IMR-90 (cell line): Measurements from ENCODE around the gene CKB. TPM values are rescaled to one million over a fixed set of nuclear protein-coding genes. Genes with fewer than 3 reads are reported as not detected.

Experiments
- ATAC-seq: fragments of 200-7000 bp; cut with Tn5 transposase; 2 replicates; pipeline ENCODE4 v1.9.1; 2020; ENCODE audit warnings: low read depth, mild to moderate bottlenecking, moderate library complexity
- BruUV-seq: library from RNA; stranded (reverse); fragments of 400-500 nt; replicated peaks from 2 replicates; lab custom pipeline; 2021; lab: Mats Ljungman, UMichigan
- CTCF ChIA-PET: fragments of 300-600 bp; formaldehyde crosslinking; extraction: SDS; loops from one replicate; lab custom pipeline; 2021; ENCODE audit warnings: antibody characterized with exemption; lab: Yijun Ruan, JAX
- POLR2A ChIA-PET: fragments of 300-600 bp; sonication (Branson Sonifier 250); formaldehyde crosslinking; loops from one replicate; lab custom pipeline; 2022; ENCODE audit warnings: antibody characterized with exemption; ENCODE audit not compliant: unreplicated experiment; lab: Charles Lee
- DNase-seq: peaks from one replicate; pipeline ENCODE4 v3.0.0; 2013
- H2AFZ ChIP-seq: replicated peaks from 2 replicates; pipeline ENCODE3; 2013; ENCODE audit warnings: low read length, mild to moderate bottlenecking; ENCODE audit not compliant: poor library complexity
- H2AK5ac ChIP-seq: 2 replicates; pipeline ENCODE4 v1.6.1; 2013; ENCODE audit warnings: low read depth, low read length, inconsistent platforms
- H2AK9ac ChIP-seq: replicated peaks from 2 replicates; pipeline ENCODE3; 2013; ENCODE audit warnings: mild to moderate bottlenecking, low read depth, low read length, moderate library complexity; ENCODE audit not compliant: poor library complexity
- H2BK120ac ChIP-seq: 2 replicates; pipeline ENCODE4 v1.6.1; 2013; ENCODE audit warnings: low read depth, low read length, inconsistent platforms
- H2BK15ac ChIP-seq: 3 replicates; pipeline ENCODE4 v1.6.1; 2013; ENCODE audit warnings: low read depth, low read length, inconsistent platforms
- H2BK20ac ChIP-seq: 2 replicates; pipeline ENCODE4 v1.6.1; 2013; ENCODE audit warnings: low read depth, mild to moderate bottlenecking, inconsistent platforms, low read length, moderate library complexity
- H2BK5ac ChIP-seq: 2 replicates; pipeline ENCODE4 v1.6.1; 2013; ENCODE audit warnings: mild to moderate bottlenecking, low read depth, low read length, inconsistent platforms; ENCODE audit not compliant: poor library complexity, severe bottlenecking
- H3K14ac ChIP-seq: replicated peaks from 2 replicates; pipeline ENCODE4 v1.6.1; 2013; ENCODE audit warnings: low read depth, low read length, inconsistent platforms
- H3K18ac ChIP-seq: 2 replicates; pipeline ENCODE4 v1.6.1; 2013; ENCODE audit warnings: low read depth, low read length, control low read depth
- H3K23ac ChIP-seq: 2 replicates; pipeline ENCODE4 v1.6.1; 2013; ENCODE audit warnings: low read depth, low read length, inconsistent platforms
- H3K27ac ChIP-seq: 2 replicates; pipeline ENCODE4 v1.5.1; 2013; ENCODE audit warnings: mild to moderate bottlenecking, control low read depth, low read length; ENCODE audit not compliant: insufficient read depth
- H3K27me3 ChIP-seq: 2 replicates; pipeline ENCODE4 v1.6.1; 2013; ENCODE audit warnings: low read length; ENCODE audit not compliant: control insufficient read depth, insufficient read depth
- H3K36me3 ChIP-seq: 2 replicates; pipeline ENCODE4 v1.6.1; 2013; ENCODE audit warnings: low read length, mixed read lengths; ENCODE audit not compliant: control insufficient read depth, insufficient read depth
- H3K4ac ChIP-seq: 2 replicates; pipeline ENCODE4 v1.6.1; 2013; ENCODE audit warnings: low read depth, low read length, inconsistent platforms
- H3K4me1 ChIP-seq: 2 replicates; pipeline ENCODE4 v1.6.1; 2013; ENCODE audit warnings: low read length, mixed read lengths; ENCODE audit not compliant: control insufficient read depth, insufficient read depth
- H3K4me2 ChIP-seq: 2 replicates; pipeline ENCODE4 v1.6.1; 2013; ENCODE audit warnings: low read depth, mild to moderate bottlenecking, control low read depth, low read length, moderate library complexity
- H3K4me3 ChIP-seq: 2 replicates; pipeline ENCODE4 v1.5.1; 2013; ENCODE audit warnings: low read depth, mild to moderate bottlenecking, control low read depth, low read length, moderate library complexity; ENCODE audit not compliant: insufficient read depth
- H3K56ac ChIP-seq: 2 replicates; pipeline ENCODE4 v1.6.1; 2013; ENCODE audit warnings: low read length, inconsistent platforms; ENCODE audit not compliant: insufficient read depth; ENCODE audit errors: extremely low read depth
- H3K79me1 ChIP-seq, 2 experiments: 2 replicates each; pipeline ENCODE4 v1.6.1; 2013; ENCODE audit warnings: low read length in 2 of 2, inconsistent platforms in 1 of 2, low read depth in 1 of 2
- H3K9ac ChIP-seq: 2 replicates; pipeline ENCODE4 v1.6.1; 2013; ENCODE audit warnings: low read depth, low read length, control low read depth
- H3K9me1 ChIP-seq: 2 replicates; pipeline ENCODE4 v1.6.1; 2013; ENCODE audit warnings: low read length, inconsistent platforms; ENCODE audit not compliant: insufficient read depth
- H3K9me3 ChIP-seq: 2 replicates; pipeline ENCODE4 v1.6.1; 2013; ENCODE audit warnings: low read length; ENCODE audit not compliant: control insufficient read depth, insufficient read depth
- H4K20me1 ChIP-seq: 2 replicates; pipeline ENCODE4 v1.6.1; 2013; ENCODE audit warnings: low read length, inconsistent platforms; ENCODE audit not compliant: insufficient read depth
- H4K5ac ChIP-seq: 2 replicates; pipeline ENCODE4 v1.6.1; 2013; ENCODE audit warnings: mild to moderate bottlenecking, low read depth, low read length, control low read depth
- H4K8ac ChIP-seq, 2 experiments: 2 replicates each; pipeline ENCODE4 v1.6.1; 2013; ENCODE audit warnings: low read depth in 2 of 2, low read length in 2 of 2, control low read depth in 1 of 2, inconsistent platforms in 1 of 2
- H4K91ac ChIP-seq: 2 replicates; pipeline ENCODE4 v1.6.1; 2013; ENCODE audit warnings: low read depth, low read length, inconsistent platforms; ENCODE audit not compliant: insufficient read depth
- CEBPB ChIP-seq: IDR thresholded peaks from 2 replicates; pipeline ENCODE4 v1.6.1; 2012; ENCODE audit warnings: low read depth, low read length, improper control_type of control experiment
- CHD1 ChIP-seq: IDR thresholded peaks from 2 replicates; pipeline ENCODE4 v1.6.1; 2012; ENCODE audit warnings: low read depth, low read length, improper control_type of control experiment
- FOS ChIP-seq: fragments of 150-350 bp; IDR thresholded peaks from 2 replicates; pipeline ENCODE4 v1.6.1; 2016; ENCODE audit warnings: low read depth, low read length
- MAFK ChIP-seq: IDR thresholded peaks from 2 replicates; pipeline ENCODE4 v1.6.1; 2012; ENCODE audit warnings: low read depth, low read length, improper control_type of control experiment
- MAZ ChIP-seq: IDR thresholded peaks from 2 replicates; pipeline ENCODE4 v1.6.1; 2012; ENCODE audit warnings: low read depth, mild to moderate bottlenecking, low read length, improper control_type of control experiment, moderate library complexity, borderline replicate concordance
- MXI1 ChIP-seq: IDR thresholded peaks from 2 replicates; pipeline ENCODE4 v1.6.1; 2012; ENCODE audit warnings: low read depth, mild to moderate bottlenecking, low read length, moderate library complexity, borderline replicate concordance
- NFE2L2 ChIP-seq: fragments of 150-350 bp; IDR thresholded peaks from 2 replicates; pipeline ENCODE4 v1.6.1; 2016; ENCODE audit warnings: low read depth, mild to moderate bottlenecking, low read length
- POLR2A ChIP-seq: IDR thresholded peaks from 2 replicates; pipeline ENCODE4 v1.6.1; 2012; ENCODE audit warnings: mild to moderate bottlenecking, low read depth, low read length
- RAD21 ChIP-seq: IDR thresholded peaks from 2 replicates; pipeline ENCODE4 v1.6.1; 2012; ENCODE audit warnings: low read length, improper control_type of control experiment
- RCOR1 ChIP-seq: IDR thresholded peaks from 2 replicates; pipeline ENCODE4 v1.6.1; 2012; ENCODE audit warnings: mild to moderate bottlenecking, low read length, improper control_type of control experiment; ENCODE audit not compliant: insufficient replicate concordance
- SMC3 ChIP-seq: fragments of 150-350 bp; IDR thresholded peaks from 2 replicates; pipeline ENCODE4 v1.6.1; 2016; ENCODE audit warnings: low read depth, mild to moderate bottlenecking, antibody characterized with exemption, low read length, moderate library complexity
- WGBS, 2 experiments: methylation state at CpG; one replicate each; pipeline versions ENCODE4 v1.1.5 to v1.1.7; 2013; ENCODE audit warnings: missing lambda C conversion rate in 2 of 2; ENCODE audit not compliant: insufficient read length in 1 of 2; ENCODE audit errors: extremely low coverage in 2 of 2; 5-methylcytosine and 5-hydroxymethylcytosine counted together
- dilution Hi-C: fragments of 300-500 bp; cut with HindIII; formaldehyde crosslinking; loops from one replicate; pipeline ENCODE4 v1.14.3; 2018; ENCODE audit warnings: low sequenced_read_pairs; ENCODE audit not compliant: unreplicated experiment
- in situ Hi-C: fragments of 300-500 bp; cut with MboI; formaldehyde crosslinking; loops from 3 replicates; pipeline ENCODE4 v1.14.3; 2019; ENCODE audit warnings: low sequenced_read_pairs, inconsistent platforms, mixed read lengths
- intact Hi-C: fragments of 100-400 bp; cut with micrococcal nuclease; formaldehyde crosslinking; loops from 2 replicates; pipeline ENCODE4 v1.10.0; 2022
- polyA plus RNA-seq, 3 experiments: library from polyadenylated mRNA; depleted of rRNA; stranded (reverse); fragments of >200 nt; gene quantifications; 2 replicates each; pipeline ENCODE4 v1.2.3, GENCODE V29; 2012; ENCODE audit warnings: low replicate concordance in 1 of 3
- total RNA-seq: library from RNA; depleted of rRNA; stranded (reverse); fragments of >200 nt; gene quantifications from 2 replicates; pipeline ENCODE4 v1.2.3, GENCODE V29; 2012
- TF ChIP-seq, protein P1 (sequence below): fragments of 150-350 bp; IDR thresholded peaks from 2 replicates; pipeline ENCODE4 v1.6.1; 2016; ENCODE audit warnings: low read depth, mild to moderate bottlenecking, low read length, moderate library complexity, borderline replicate concordance
- TF ChIP-seq, protein P2 (sequence below): conservative IDR thresholded peaks from 2 replicates; pipeline ENCODE4 v1.5.1; 2012; ENCODE audit warnings: mild to moderate bottlenecking, low read depth, low read length, improper control_type of control experiment
- TF ChIP-seq, protein P3 (sequence below): fragments of 150-350 bp; IDR thresholded peaks from 2 replicates; pipeline ENCODE4 v1.6.1; 2017; ENCODE audit warnings: mild to moderate bottlenecking, antibody characterized with exemption, low read length, low read depth

Gene CKB
- total and polyA plus RNA-seq, 2 of the 4 experiments (the other 2 are of a cell fraction): 17.7 to 82.6 TPM

DNA sequence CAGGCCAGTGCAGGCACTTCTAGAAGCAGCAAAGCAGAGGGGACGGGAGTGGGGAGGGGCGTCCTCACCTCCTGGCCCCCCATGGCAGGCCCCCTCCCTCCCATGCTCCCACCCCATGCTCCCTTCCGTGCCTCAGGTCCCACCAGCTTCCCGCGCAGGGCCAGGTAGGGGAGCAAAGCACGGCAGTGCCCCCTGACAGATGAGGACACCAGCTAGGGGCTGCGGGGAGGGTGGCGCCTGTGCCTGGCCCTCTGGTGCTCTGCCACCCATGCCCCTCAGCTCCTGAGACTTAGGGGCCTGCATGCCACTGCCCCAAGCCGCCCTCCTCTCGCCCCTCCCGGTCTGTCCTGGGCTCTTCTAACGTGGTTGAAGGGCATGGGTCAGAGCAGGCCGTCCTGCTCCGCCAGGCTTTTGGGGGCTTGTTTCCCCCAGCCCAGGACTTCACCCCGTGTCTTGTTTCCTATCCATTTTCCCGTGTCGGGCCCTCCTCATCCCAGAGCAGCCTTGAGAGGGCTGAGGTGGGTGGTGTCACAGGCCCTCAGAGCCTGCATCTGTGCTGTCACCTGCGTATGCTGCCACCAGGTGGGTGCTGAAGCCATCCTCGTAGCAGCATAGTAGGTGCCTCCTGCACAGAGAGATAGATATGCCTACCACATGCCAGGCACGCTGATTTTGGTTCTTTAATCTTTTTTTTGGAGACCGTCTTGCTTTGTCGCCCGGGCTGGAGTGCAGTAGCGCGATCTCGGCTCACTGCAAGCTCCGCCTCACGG, 16.6 kb upstream of the CKB start:
- H2AK9ac ChIP-seq: peak overlapping the region; percentile 76
- CTCF ChIA-PET: no interaction called here
- peak overlapping the region; percentile 91 for H2AK5ac ChIP-seq
- H3K9me1 ChIP-seq: no peaks in the 10 kb centered on the region
- no peaks in the 10 kb centered on the region; a peak in 1 of 4 replicates for H3K79me1 ChIP-seq
- DNase-seq: no peak
- no peak overlapping the region for H3K18ac ChIP-seq
- H2BK5ac ChIP-seq: peak overlapping the region; percentile 49
- no peaks in the 10 kb centered on the region for H3K9me3 ChIP-seq
- peak overlapping the region; percentile 68 for H2AFZ ChIP-seq
- H3K27ac ChIP-seq: no peak overlapping the region
- H2BK20ac ChIP-seq: peak overlapping the region; percentile 42; the same call in 1 of the 2 replicates
- no peak overlapping the region for H3K9ac ChIP-seq
- H3K14ac ChIP-seq: no peak overlapping the region
- peaks cover 25% of the 10 kb centered on the region for H3K4me1 ChIP-seq
- H2BK15ac ChIP-seq: peak overlapping the region; percentile 14; the same call in 1 of the 3 replicates
- WGBS, 2 experiments: 91% methylated on average over 9 of the region's 28 CpGs; no CpG with 5 or more reads in 1 of the 2 experiments
- no peak overlapping the region for H4K5ac ChIP-seq
- no peak overlapping the region for H3K4me3 ChIP-seq
- peak overlapping the region; percentile 61; the same call in 1 of the 2 replicates for H2BK120ac ChIP-seq
- peak overlapping the region in 1 of 2 experiments; percentile 62; a peak in 2 of 4 replicates for H4K8ac ChIP-seq
- no peaks in the 10 kb centered on the region for H3K27me3 ChIP-seq
- H3K36me3 ChIP-seq: peaks cover 7% of the 10 kb centered on the region; the same call in 1 of the 2 replicates
- H3K4me2 ChIP-seq: no peak overlapping the region
- in situ Hi-C loops (no loop called here), intact Hi-C loops (no loop called here), dilution Hi-C loops (no loop called here)
- BruUV-seq: no TSS peak
- H3K56ac ChIP-seq: no peak overlapping the region; the same call in 1 of the 2 replicates
- no peak overlapping the region for H3K23ac ChIP-seq
- ATAC-seq: no peak
- H4K91ac ChIP-seq: peak overlapping the region; percentile 49; the same call in 1 of the 2 replicates
- no peaks in the 10 kb centered on the region for H4K20me1 ChIP-seq
- POLR2A ChIA-PET: no interaction called here
- H3K4ac ChIP-seq: peak overlapping the region; percentile 90
- no peak for TF ChIP-seq MAFK
- no peak for TF ChIP-seq RAD21
- TF ChIP-seq CHD1: no peak
- TF ChIP-seq NFE2L2: no peak
- no peak for TF ChIP-seq SMC3
- TF ChIP-seq, protein P1, sequence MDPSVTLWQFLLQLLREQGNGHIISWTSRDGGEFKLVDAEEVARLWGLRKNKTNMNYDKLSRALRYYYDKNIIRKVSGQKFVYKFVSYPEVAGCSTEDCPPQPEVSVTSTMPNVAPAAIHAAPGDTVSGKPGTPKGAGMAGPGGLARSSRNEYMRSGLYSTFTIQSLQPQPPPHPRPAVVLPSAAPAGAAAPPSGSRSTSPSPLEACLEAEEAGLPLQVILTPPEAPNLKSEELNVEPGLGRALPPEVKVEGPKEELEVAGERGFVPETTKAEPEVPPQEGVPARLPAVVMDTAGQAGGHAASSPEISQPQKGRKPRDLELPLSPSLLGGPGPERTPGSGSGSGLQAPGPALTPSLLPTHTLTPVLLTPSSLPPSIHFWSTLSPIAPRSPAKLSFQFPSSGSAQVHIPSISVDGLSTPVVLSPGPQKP: no peak
- no peak for TF ChIP-seq MAZ
- no peak for TF ChIP-seq POLR2A
- TF ChIP-seq, protein P2, sequence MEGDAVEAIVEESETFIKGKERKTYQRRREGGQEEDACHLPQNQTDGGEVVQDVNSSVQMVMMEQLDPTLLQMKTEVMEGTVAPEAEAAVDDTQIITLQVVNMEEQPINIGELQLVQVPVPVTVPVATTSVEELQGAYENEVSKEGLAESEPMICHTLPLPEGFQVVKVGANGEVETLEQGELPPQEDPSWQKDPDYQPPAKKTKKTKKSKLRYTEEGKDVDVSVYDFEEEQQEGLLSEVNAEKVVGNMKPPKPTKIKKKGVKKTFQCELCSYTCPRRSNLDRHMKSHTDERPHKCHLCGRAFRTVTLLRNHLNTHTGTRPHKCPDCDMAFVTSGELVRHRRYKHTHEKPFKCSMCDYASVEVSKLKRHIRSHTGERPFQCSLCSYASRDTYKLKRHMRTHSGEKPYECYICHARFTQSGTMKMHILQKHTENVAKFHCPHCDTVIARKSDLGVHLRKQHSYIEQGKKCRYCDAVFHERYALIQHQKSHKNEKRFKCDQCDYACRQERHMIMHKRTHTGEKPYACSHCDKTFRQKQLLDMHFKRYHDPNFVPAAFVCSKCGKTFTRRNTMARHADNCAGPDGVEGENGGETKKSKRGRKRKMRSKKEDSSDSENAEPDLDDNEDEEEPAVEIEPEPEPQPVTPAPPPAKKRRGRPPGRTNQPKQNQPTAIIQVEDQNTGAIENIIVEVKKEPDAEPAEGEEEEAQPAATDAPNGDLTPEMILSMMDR: no peak
- TF ChIP-seq, protein P3, sequence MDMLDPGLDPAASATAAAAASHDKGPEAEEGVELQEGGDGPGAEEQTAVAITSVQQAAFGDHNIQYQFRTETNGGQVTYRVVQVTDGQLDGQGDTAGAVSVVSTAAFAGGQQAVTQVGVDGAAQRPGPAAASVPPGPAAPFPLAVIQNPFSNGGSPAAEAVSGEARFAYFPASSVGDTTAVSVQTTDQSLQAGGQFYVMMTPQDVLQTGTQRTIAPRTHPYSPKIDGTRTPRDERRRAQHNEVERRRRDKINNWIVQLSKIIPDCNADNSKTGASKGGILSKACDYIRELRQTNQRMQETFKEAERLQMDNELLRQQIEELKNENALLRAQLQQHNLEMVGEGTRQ: no peak
- no peak for TF ChIP-seq FOS
- no peak for TF ChIP-seq MXI1
- TF ChIP-seq CEBPB: no peak
- TF ChIP-seq RCOR1: no peak
